Measurements from ENCODE around the gene CALM3.

DNA sequence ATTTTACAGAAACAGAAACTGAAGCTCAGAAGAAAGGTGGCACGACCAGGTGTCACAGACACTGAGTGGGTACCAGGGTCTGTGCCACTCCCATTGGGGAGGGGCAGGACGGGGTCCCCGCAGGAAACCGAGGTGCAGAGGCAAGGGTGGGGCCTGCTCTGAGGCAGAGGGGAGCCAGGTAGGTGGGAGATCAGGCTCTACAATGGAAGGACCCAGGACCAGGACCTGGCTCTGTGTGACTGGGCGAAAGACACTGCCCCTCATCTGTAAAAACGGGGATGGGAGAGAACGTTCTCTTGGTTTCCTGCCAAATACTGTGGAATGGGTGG is 21.0 kb downstream of the CALM3 start:
- TF ChIP-seq EZH2 (IDR thresholded peaks at IDR 0.05; ENCODE audit: insufficient read depth, poor library complexity, severe bottlenecking): no peak
- TF ChIP-seq EZH2phosphoT487 (IDR thresholded peaks at IDR 0.05; ENCODE audit: insufficient read depth, low read depth): no peak
